SHP77 (cell line): Measurements from ENCODE around the gene CEPT1.

Experiments used
- DNase-seq, 2 experiments: peaks; one replicate each; lab custom pipeline; 2025; lab: John Stamatoyannopoulos, UW

The CEPT1 gene

GRCh38 chr1:111227851-111228747 lies 88.1 kb downstream of the CEPT1 start:
- DNase-seq, result no peak

DNA sequence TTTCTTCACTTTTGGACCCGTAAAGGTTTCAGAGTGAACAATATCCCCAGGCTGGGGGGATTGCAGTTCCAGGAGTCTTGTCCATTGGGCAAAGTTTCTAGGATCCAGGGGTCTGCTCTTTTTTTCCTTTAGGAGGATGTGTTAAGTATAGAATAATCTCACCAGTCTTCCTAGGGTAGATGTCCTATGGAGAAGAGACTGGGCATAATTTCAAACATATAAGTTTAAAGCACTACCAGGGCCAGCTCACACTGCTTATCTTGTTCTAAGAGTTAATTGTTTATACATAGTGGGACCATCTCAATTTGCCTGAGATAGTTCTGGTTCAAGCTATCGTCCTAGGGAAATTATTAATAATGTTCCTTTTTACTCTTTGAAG lies 88.7 kb downstream of the CEPT1 start:
- no peak for DNase-seq

- no peak for DNase-seq
Observed at GRCh38 chr1:111232134-111232533, 92.1 kb downstream of the CEPT1 start.

GRCh38 chr1:111234258-111234657 lies 94.2 kb downstream of the CEPT1 start:
- DNase-seq, result no peak
